ENCODE measurements around the gene DVL1. TPM values are rescaled to one million over a fixed set of nuclear protein-coding genes. Genes with fewer than 3 reads are reported as not detected.

Gene DVL1
- total RNA-seq, 1 donor from 2014 or later: 55.0 TPM

GRCh38 chr1:1328254-1328653 lies 21.0 kb downstream of the DVL1 start:
- TF ChIP-seq EZH2 (IDR thresholded peaks at IDR 0.05; ENCODE audit: insufficient read depth, low read length): no peak
- no peak for TF ChIP-seq CTCF (IDR thresholded peaks at IDR 0.05; ENCODE audit: insufficient read depth, low read depth, low read length)
- H3K9ac ChIP-seq (ENCODE audit: low read length): no peak overlapping the region
- H3K36me3 ChIP-seq (ENCODE audit: insufficient read depth, low read length): no peaks in the 10 kb centered on the region
- H3K27me3 Mint-ChIP-seq (ENCODE audit: low read depth, unreplicated experiment): no peaks in the 10 kb centered on the region
- peaks cover 39% of the 10 kb centered on the region for H4K20me1 ChIP-seq (ENCODE audit: insufficient read depth, low read length)
- no peak overlapping the region for H3K4me2 ChIP-seq (ENCODE audit: low read length)
- no peak for FAIRE-seq
- H3K4me3 ChIP-seq (ENCODE audit: insufficient read depth, low read depth, low read length): no peak overlapping the region
- peaks cover 35% of the 10 kb centered on the region for H3K79me2 ChIP-seq (ENCODE audit: insufficient read depth, low read length)
- H3K36me3 Mint-ChIP-seq (ENCODE audit: low read depth, unreplicated experiment): no peaks in the 10 kb centered on the region
- no peak overlapping the region for H3K27ac ChIP-seq (ENCODE audit: low read depth, low read length)
- no peaks in the 10 kb centered on the region for H3K9me3 ChIP-seq (ENCODE audit: insufficient read depth, low read depth, low read length)
- H3K4me1 Mint-ChIP-seq (ENCODE audit: low read depth, unreplicated experiment): peaks cover 4% of the 10 kb centered on the region
- H3K4me3 Mint-ChIP-seq (ENCODE audit: unreplicated experiment): no peak overlapping the region
- no peak for DNase-seq (ENCODE audit: low read depth)
- no peaks in the 10 kb centered on the region for H3K27me3 ChIP-seq (ENCODE audit: insufficient read depth, low read length)
- H3K27ac Mint-ChIP-seq (ENCODE audit: unreplicated experiment): no peak overlapping the region
- no peaks in the 10 kb centered on the region for H3K9me3 Mint-ChIP-seq (ENCODE audit: unreplicated experiment)
- H3K4me1 ChIP-seq (ENCODE audit: insufficient read depth, low read length): peaks cover 11% of the 10 kb centered on the region
- no peak overlapping the region for H2AFZ ChIP-seq (ENCODE audit: low read depth, low read length)

GRCh38 chr1:1327291-1327690 lies 21.9 kb downstream of the DVL1 start:
- no peaks in the 10 kb centered on the region for H3K9me3 ChIP-seq (ENCODE audit: insufficient read depth, low read depth, low read length)
- peaks cover 9% of the 10 kb centered on the region for H3K4me1 Mint-ChIP-seq (ENCODE audit: low read depth, unreplicated experiment)
- H3K36me3 Mint-ChIP-seq (ENCODE audit: low read depth, unreplicated experiment): no peaks in the 10 kb centered on the region
- H3K27ac ChIP-seq (ENCODE audit: low read depth, low read length): no peak overlapping the region
- H3K9me3 Mint-ChIP-seq (ENCODE audit: unreplicated experiment): no peaks in the 10 kb centered on the region
- no peak overlapping the region for H3K27ac Mint-ChIP-seq (ENCODE audit: unreplicated experiment)
- no peak for DNase-seq (ENCODE audit: low read depth)
- H3K27me3 ChIP-seq (ENCODE audit: insufficient read depth, low read length): no peaks in the 10 kb centered on the region
- peaks cover 42% of the 10 kb centered on the region for H3K79me2 ChIP-seq (ENCODE audit: insufficient read depth, low read length)
- TF ChIP-seq CTCF (IDR thresholded peaks at IDR 0.05; ENCODE audit: insufficient read depth, low read depth, low read length) (no peak), EZH2 (IDR thresholded peaks at IDR 0.05; ENCODE audit: insufficient read depth, low read length) (no peak)
- no peak overlapping the region for H3K4me3 Mint-ChIP-seq (ENCODE audit: unreplicated experiment)
- peaks cover 46% of the 10 kb centered on the region for H4K20me1 ChIP-seq (ENCODE audit: insufficient read depth, low read length)
- H3K4me3 ChIP-seq (ENCODE audit: insufficient read depth, low read depth, low read length): no peak overlapping the region
- no peak overlapping the region for H2AFZ ChIP-seq (ENCODE audit: low read depth, low read length)
- H3K4me1 ChIP-seq (ENCODE audit: insufficient read depth, low read length): peaks cover 14% of the 10 kb centered on the region
- H3K4me2 ChIP-seq (ENCODE audit: low read length): no peak overlapping the region
- H3K36me3 ChIP-seq (ENCODE audit: insufficient read depth, low read length): no peaks in the 10 kb centered on the region
- FAIRE-seq: no peak
- H3K9ac ChIP-seq (ENCODE audit: low read length): no peak overlapping the region
- H3K27me3 Mint-ChIP-seq (ENCODE audit: low read depth, unreplicated experiment): no peaks in the 10 kb centered on the region

GRCh38 chr1:1326075-1326605 lies 23.1 kb downstream of the DVL1 start:
- Mint-ChIP-seq H3K36me3 (ENCODE audit: low read depth, unreplicated experiment) (no peaks in the 10 kb centered on the region), H3K9me3 (ENCODE audit: unreplicated experiment) (no peaks in the 10 kb centered on the region), H3K4me3 (ENCODE audit: unreplicated experiment) (peak overlapping the region; percentile 80), H3K4me1 (ENCODE audit: low read depth, unreplicated experiment) (peaks cover 17% of the 10 kb centered on the region), H3K27me3 (ENCODE audit: low read depth, unreplicated experiment) (no peaks in the 10 kb centered on the region), H3K27ac (ENCODE audit: unreplicated experiment) (no peak overlapping the region)
- Histone ChIP-seq H3K27me3 (ENCODE audit: insufficient read depth, low read length) (no peaks in the 10 kb centered on the region), H3K4me3 (ENCODE audit: insufficient read depth, low read depth, low read length) (no peak overlapping the region), H3K9ac (ENCODE audit: low read length) (peak overlapping the region; percentile 87), H3K9me3 (ENCODE audit: insufficient read depth, low read depth, low read length) (no peaks in the 10 kb centered on the region), H3K4me1 (ENCODE audit: insufficient read depth, low read length) (peaks cover 19% of the 10 kb centered on the region), H3K4me2 (ENCODE audit: low read length) (peak overlapping the region; percentile 98), H3K79me2 (ENCODE audit: insufficient read depth, low read length) (peaks cover 54% of the 10 kb centered on the region), H4K20me1 (ENCODE audit: insufficient read depth, low read length) (peaks cover 57% of the 10 kb centered on the region), H3K27ac (ENCODE audit: low read depth, low read length) (no peak overlapping the region), H2AFZ (ENCODE audit: low read depth, low read length) (no peak overlapping the region), H3K36me3 (ENCODE audit: insufficient read depth, low read length) (no peaks in the 10 kb centered on the region)
- no peak for TF ChIP-seq EZH2 (IDR thresholded peaks at IDR 0.05; ENCODE audit: insufficient read depth, low read length)
- TF ChIP-seq CTCF (IDR thresholded peaks at IDR 0.05; ENCODE audit: insufficient read depth, low read depth, low read length): no peak
- FAIRE-seq (no peak), DNase-seq (ENCODE audit: low read depth) (no peak)
